Endothelial cell of umbilical vein (primary cell): Measurements from ENCODE around the gene GPR161. TPM values are rescaled to one million over a fixed set of nuclear protein-coding genes. Genes with fewer than 3 reads are reported as not detected.

Experiments used
- BruUV-seq: library from RNA; stranded (reverse); fragments of 400-500 nt; replicated peaks from 2 replicates; lab custom pipeline; 2021; lab: Mats Ljungman, UMichigan
- CTCF ChIA-PET: fragments of 300-600, 350-600 bp; sonication (Branson Sonifier 250); formaldehyde crosslinking; loops from one replicate; lab custom pipeline; 2021; ENCODE audit warnings: antibody characterized with exemption, inconsistent platforms; lab: Charles Lee
- POLR2A ChIA-PET: fragments of 300-600, 350-600 bp; sonication (Branson Sonifier 250); formaldehyde crosslinking; loops from one replicate; lab custom pipeline; 2021; ENCODE audit warnings: antibody characterized with exemption, inconsistent platforms; lab: Charles Lee
- DNase-seq: peaks from one replicate; pipeline ENCODE4 v3.0.0-alpha.2; 2011; ENCODE audit warnings: low read depth, low spot score
- FAIRE-seq: peaks from 2 replicates; lab custom pipeline; 2011; peaks lifted over from hg19 to GRCh38; lab: Jason Lieb, UNC
- H2AFZ ChIP-seq: 2 replicates; pipeline ENCODE4 v1.6.0; 2012; ENCODE audit warnings: low read depth, low read length, control low read depth, inconsistent platforms
- H3K27ac ChIP-seq: 2 replicates; pipeline ENCODE4 v1.5.1; 2011; ENCODE audit warnings: low read depth, mild to moderate bottlenecking, control low read depth, low read length, moderate library complexity; ENCODE audit not compliant: insufficient read depth
- H3K27me3 ChIP-seq, 2 experiments: 2 replicates each; pipeline versions ENCODE4 v1.6.0 to v1.6.1; 2011; ENCODE audit warnings: low read length in 2 of 2, mixed read lengths in 1 of 2; ENCODE audit not compliant: control insufficient read depth in 2 of 2, insufficient read depth in 2 of 2
- H3K36me3 ChIP-seq, 2 experiments: 2 replicates in 1 of 2; 3 replicates in 1 of 2; pipeline ENCODE4 v1.5.1; 2011; ENCODE audit warnings: low read length in 2 of 2, mild to moderate bottlenecking in 1 of 2, moderate library complexity in 1 of 2; ENCODE audit not compliant: control insufficient read depth in 2 of 2, insufficient read depth in 2 of 2; ENCODE audit errors: extremely low read depth in 1 of 2
- H3K4me1 ChIP-seq: 3 replicates; pipeline ENCODE4 v1.5.1; 2011; ENCODE audit warnings: mild to moderate bottlenecking, low read length; ENCODE audit not compliant: control insufficient read depth, insufficient read depth; ENCODE audit errors: extremely low read depth
- H3K4me2 ChIP-seq: 2 replicates; pipeline ENCODE4 v1.6.1; 2011; ENCODE audit warnings: low read length, control low read depth, mixed read lengths; ENCODE audit not compliant: insufficient read depth
- H3K4me3 ChIP-seq, 3 experiments: fragments of 200-600 bp in 1 of 3; sonication (generic), shearing (Covaris generic) in 1 of 3; replicated peaks in 1 of 3; 2 replicates each; pipeline ENCODE4 v1.5.1; 2011 to 2016; ENCODE audit warnings: control low read depth in 3 of 3, low read length in 3 of 3, mild to moderate bottlenecking in 2 of 3, inconsistent platforms in 1 of 3, low read depth in 1 of 3, moderate library complexity in 1 of 3; ENCODE audit not compliant: insufficient read depth in 1 of 3
- H3K79me2 ChIP-seq: 2 replicates; pipeline ENCODE4 v1.6.0; 2012; ENCODE audit warnings: low read length, inconsistent platforms; ENCODE audit not compliant: control insufficient read depth, insufficient read depth
- H3K9ac ChIP-seq: replicated peaks from 2 replicates; pipeline ENCODE3; 2011; ENCODE audit warnings: low read length, control low read depth; ENCODE audit not compliant: insufficient read depth; ENCODE audit errors: extremely low read depth
- H3K9me1 ChIP-seq: replicated peaks from 3 replicates; pipeline ENCODE4 v1.6.0; 2011; ENCODE audit warnings: mild to moderate bottlenecking, low read length; ENCODE audit not compliant: control insufficient read depth, insufficient read depth; ENCODE audit errors: extremely low read depth
- H3K9me3 ChIP-seq: replicated peaks from 2 replicates; pipeline ENCODE4 v1.5.1; 2012; ENCODE audit warnings: low read length, inconsistent platforms; ENCODE audit not compliant: control insufficient read depth, insufficient read depth
- H4K20me1 ChIP-seq: replicated peaks from 2 replicates; pipeline ENCODE3; 2011; ENCODE audit warnings: mild to moderate bottlenecking, low read length; ENCODE audit not compliant: control insufficient read depth, insufficient read depth; ENCODE audit errors: extremely low read depth
- EZH2 ChIP-seq: IDR thresholded peaks from 2 replicates; pipeline ENCODE4 v1.6.1; 2012; ENCODE audit warnings: borderline replicate concordance, low read depth, mild to moderate bottlenecking, moderate library complexity, low read length, inconsistent platforms; ENCODE audit not compliant: severe bottlenecking
- FOS ChIP-seq: IDR thresholded peaks from 2 replicates; pipeline ENCODE4 v1.6.1; 2011; ENCODE audit warnings: mild to moderate bottlenecking, low read length, moderate library complexity, borderline replicate concordance; ENCODE audit not compliant: insufficient read depth
- GATA2 ChIP-seq: IDR thresholded peaks from 2 replicates; pipeline ENCODE4 v1.7.0; 2011; ENCODE audit warnings: low read depth, mild to moderate bottlenecking, moderate library complexity, mixed read lengths, low read length; ENCODE audit not compliant: insufficient read length, insufficient read depth
- JUN ChIP-seq: IDR thresholded peaks from 2 replicates; pipeline ENCODE4 v1.6.1; 2011; ENCODE audit warnings: borderline replicate concordance, low read depth; ENCODE audit not compliant: insufficient read length, insufficient read depth
- MYC ChIP-seq: IDR thresholded peaks from one replicate; pipeline ENCODE4 v1.6.1; 2011; ENCODE audit warnings: mild to moderate bottlenecking, low read depth, low read length
- POLR2A ChIP-seq: IDR thresholded peaks from 2 replicates; pipeline ENCODE4 v1.6.1; 2012; ENCODE audit warnings: low read depth, mild to moderate bottlenecking, control low read depth, low read length
- POLR2AphosphoS5 ChIP-seq: IDR thresholded peaks from 2 replicates; pipeline ENCODE4 v1.6.1; 2012; ENCODE audit warnings: low read depth, mild to moderate bottlenecking, control low read depth, low read length, moderate library complexity; ENCODE audit not compliant: insufficient read depth
- dilution Hi-C: fragments of 300-500 bp; cut with MboI; formaldehyde crosslinking; loops from one replicate; pipeline ENCODE4 v1.15.0; 2019; ENCODE audit warnings: low sequenced_read_pairs; ENCODE audit not compliant: extremely low pct_ligation_motif_present
- intact Hi-C: fragments of 100-400 bp; cut with micrococcal nuclease; formaldehyde crosslinking; loops from one replicate; pipeline ENCODE4 v1.10.0; 2022
- polyA plus RNA-seq, 4 experiments: library from polyadenylated mRNA; depleted of rRNA in 3 of 4; stranded (reverse) in 3 of 4; unstranded in 1 of 4; fragments of >200 nt; gene quantifications; 2 replicates each; pipeline versions ENCODE4 v1.2.1 to v1.2.3, GENCODE V29; 2011 to 2012; ENCODE audit warnings: missing spikeins in 1 of 4
- total RNA-seq: library from RNA; stranded (reverse); gene quantifications from 2 replicates; pipeline ENCODE4 v1.2.3, GENCODE V29; 2021
- TF ChIP-seq, protein P1 (sequence below), 2 donors: IDR thresholded peaks; 1 replicate in 1 of 2; 2 replicates in 1 of 2; pipeline ENCODE4 v1.5.1; 2011; ENCODE audit warnings: low read length in 2 of 2, mild to moderate bottlenecking in 2 of 2, moderate library complexity in 2 of 2, control low read depth in 1 of 2, inconsistent platforms in 1 of 2, low read depth in 1 of 2; ENCODE audit not compliant: insufficient read depth in 1 of 2; ENCODE audit errors: extremely low read depth in 1 of 2
- TF ChIP-seq, protein P2 (sequence below): IDR thresholded peaks from 2 replicates; pipeline ENCODE4 v1.6.1; 2011; ENCODE audit not compliant: insufficient read depth, insufficient read length

GPR161 gene
- total and polyA plus RNA-seq, 2 donors (not counting 3 experiments of a cell fraction or from before 2014, with no cell fraction given): 34.7 to 36.5 TPM

DNA sequence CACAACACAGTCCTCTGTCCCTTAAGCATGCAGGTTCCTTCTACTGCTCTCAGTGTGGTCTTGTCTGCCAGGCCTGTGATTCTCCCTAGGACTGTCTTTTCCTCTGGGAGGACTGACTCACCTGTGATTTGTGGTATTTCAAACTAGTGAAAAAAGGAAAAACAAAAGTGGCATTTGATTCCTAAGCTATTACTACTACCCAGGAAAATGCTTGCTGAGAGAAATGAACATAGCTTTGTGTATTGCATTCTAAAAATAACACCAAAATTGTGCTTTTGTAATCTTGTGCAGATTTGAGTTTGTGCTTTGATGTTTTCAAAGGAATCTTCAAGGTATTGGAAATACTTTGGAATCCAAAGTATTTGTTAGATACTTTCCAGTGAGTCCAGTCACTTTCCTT is 57.0 kb downstream of the GPR161 start:
- BruUV-seq: no TSS peak
- H3K4me2 ChIP-seq: no peak overlapping the region
- DNase-seq (no peak), FAIRE-seq (no peak)
- H3K36me3 ChIP-seq: peaks cover 0 to 13% of the 10 kb centered on the region in 2 experiments
- no peak overlapping the region for H2AFZ ChIP-seq
- intact Hi-C loops: loop anchor here (5.0 kb wide), 2 partner anchors 58 to 257 kb away; partner anchors contain the start of gene GPR161
- no peaks in the 10 kb centered on the region for H3K27me3 ChIP-seq
- TF ChIP-seq, protein P1, sequence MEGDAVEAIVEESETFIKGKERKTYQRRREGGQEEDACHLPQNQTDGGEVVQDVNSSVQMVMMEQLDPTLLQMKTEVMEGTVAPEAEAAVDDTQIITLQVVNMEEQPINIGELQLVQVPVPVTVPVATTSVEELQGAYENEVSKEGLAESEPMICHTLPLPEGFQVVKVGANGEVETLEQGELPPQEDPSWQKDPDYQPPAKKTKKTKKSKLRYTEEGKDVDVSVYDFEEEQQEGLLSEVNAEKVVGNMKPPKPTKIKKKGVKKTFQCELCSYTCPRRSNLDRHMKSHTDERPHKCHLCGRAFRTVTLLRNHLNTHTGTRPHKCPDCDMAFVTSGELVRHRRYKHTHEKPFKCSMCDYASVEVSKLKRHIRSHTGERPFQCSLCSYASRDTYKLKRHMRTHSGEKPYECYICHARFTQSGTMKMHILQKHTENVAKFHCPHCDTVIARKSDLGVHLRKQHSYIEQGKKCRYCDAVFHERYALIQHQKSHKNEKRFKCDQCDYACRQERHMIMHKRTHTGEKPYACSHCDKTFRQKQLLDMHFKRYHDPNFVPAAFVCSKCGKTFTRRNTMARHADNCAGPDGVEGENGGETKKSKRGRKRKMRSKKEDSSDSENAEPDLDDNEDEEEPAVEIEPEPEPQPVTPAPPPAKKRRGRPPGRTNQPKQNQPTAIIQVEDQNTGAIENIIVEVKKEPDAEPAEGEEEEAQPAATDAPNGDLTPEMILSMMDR (IDR thresholded peaks at IDR 0.05; ENCODE audit: extremely low read depth in 1 of 2, insufficient read depth in 1 of 2, low read depth in 1 of 2, low read length in 2 of 2): no peak
- TF ChIP-seq JUN (no peak), FOS (no peak), MYC (no peak), GATA2 (no peak), POLR2AphosphoS5 (no peak), EZH2 (no peak), POLR2A (no peak)
- TF ChIP-seq, protein P2, sequence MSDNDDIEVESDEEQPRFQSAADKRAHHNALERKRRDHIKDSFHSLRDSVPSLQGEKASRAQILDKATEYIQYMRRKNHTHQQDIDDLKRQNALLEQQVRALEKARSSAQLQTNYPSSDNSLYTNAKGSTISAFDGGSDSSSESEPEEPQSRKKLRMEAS: no peak
- H4K20me1 ChIP-seq: no peaks in the 10 kb centered on the region
- no peak overlapping the region for H3K27ac ChIP-seq
- no peak overlapping the region for H3K9ac ChIP-seq
- peaks cover 5% of the 10 kb centered on the region for H3K4me1 ChIP-seq
- no peaks in the 10 kb centered on the region for H3K79me2 ChIP-seq
- no peaks in the 10 kb centered on the region for H3K9me1 ChIP-seq
- dilution Hi-C loops: no loop called here
- POLR2A ChIA-PET: no interaction called here
- H3K9me3 ChIP-seq: no peaks in the 10 kb centered on the region
- H3K4me3 ChIP-seq: no peak overlapping the region
- CTCF ChIA-PET: no interaction called here
